SK-N-SH treated with all-trans-retinoic acid at 6 μM for 48 hours (cell line): Measurements from ENCODE around the gene PRKCE.

Experiments used
- ATAC-seq: fragments of 200-7000 bp; cut with Tn5 transposase; 3 replicates; pipeline ENCODE4 v1.9.1; 2020; ENCODE audit warnings: mild to moderate bottlenecking, moderate library complexity
- ARNTL ChIP-seq: fragments of 450-650 bp; formaldehyde crosslinking; IDR thresholded peaks from 2 replicates; pipeline ENCODE4 v1.5.0; 2020; ENCODE audit warnings: low read depth, mild to moderate bottlenecking, moderate library complexity, borderline replicate concordance
- BACH2 ChIP-seq: fragments of 250-450 bp; sonication (Bioruptor Pico); IDR thresholded peaks from 2 replicates; pipeline ENCODE4 v1.9.0; 2021; ENCODE audit warnings: mild to moderate bottlenecking, borderline replicate concordance
- CSDC2 ChIP-seq: fragments of 250-450 bp; sonication (Bioruptor Pico); IDR thresholded peaks from 2 replicates; pipeline ENCODE4 v1.5.0; 2020; ENCODE audit warnings: mild to moderate bottlenecking, moderate library complexity
- ISL1 ChIP-seq: fragments of 250-450 bp; sonication (Bioruptor Pico); IDR thresholded peaks from 2 replicates; pipeline ENCODE4 v2.1.2; 2022; ENCODE audit warnings: mild to moderate bottlenecking, moderate library complexity
- OSR1 ChIP-seq: fragments of 250-450 bp; sonication (Bioruptor Pico); IDR thresholded peaks from 2 replicates; pipeline ENCODE4 v1.8.0; 2022; ENCODE audit warnings: moderate library complexity, mild to moderate bottlenecking, inconsistent platforms
- PPARA ChIP-seq: fragments of 250-450 bp; sonication (Bioruptor Pico); IDR thresholded peaks from 2 replicates; pipeline ENCODE4 v1.5.0; 2020; ENCODE audit warnings: mild to moderate bottlenecking, borderline replicate concordance
- RARB ChIP-seq: fragments of 250-450 bp; sonication (Bioruptor Pico); IDR thresholded peaks from 2 replicates; pipeline ENCODE4 v1.8.0; 2021; ENCODE audit warnings: mild to moderate bottlenecking, moderate library complexity
- TCF4 ChIP-seq: fragments of 250-450 bp; sonication (Bioruptor Pico); IDR thresholded peaks from 2 replicates; pipeline ENCODE4 v1.8.0; 2021; ENCODE audit warnings: mild to moderate bottlenecking, moderate library complexity, borderline replicate concordance
- ZC3H10 ChIP-seq: fragments of 250-450 bp; sonication (Bioruptor Pico); IDR thresholded peaks from 2 replicates; pipeline ENCODE4 v1.5.1; 2021; ENCODE audit warnings: mild to moderate bottlenecking, moderate library complexity
- ZFP3 ChIP-seq: fragments of 250-450 bp; sonication (Bioruptor Pico); IDR thresholded peaks from 2 replicates; pipeline ENCODE4 v1.5.0; 2020; ENCODE audit warnings: mild to moderate bottlenecking, moderate library complexity
- ZNF565 ChIP-seq: fragments of 450-650 bp; formaldehyde crosslinking; conservative IDR thresholded peaks from 2 replicates; pipeline ENCODE4 v1.5.0; 2020; ENCODE audit warnings: low read depth, mild to moderate bottlenecking, moderate library complexity
- ZNF70 ChIP-seq: fragments of 450-650 bp; formaldehyde crosslinking; IDR thresholded peaks from 2 replicates; pipeline ENCODE4 v1.5.0; 2020; ENCODE audit warnings: mild to moderate bottlenecking, moderate library complexity
- ZNF8 ChIP-seq: fragments of 450-650 bp; formaldehyde crosslinking; IDR thresholded peaks from 2 replicates; pipeline ENCODE4 v1.5.0; 2020; ENCODE audit warnings: mild to moderate bottlenecking, moderate library complexity
- TF ChIP-seq, protein P1 (sequence below): fragments of 250-450 bp; sonication (Bioruptor Pico); IDR thresholded peaks from 2 replicates; pipeline ENCODE4 v1.8.0; 2021; ENCODE audit warnings: low read depth, mild to moderate bottlenecking, moderate library complexity, borderline replicate concordance
- TF ChIP-seq, protein P2 (sequence below): fragments of 250-450 bp; sonication (Bioruptor Pico); IDR thresholded peaks from 2 replicates; pipeline ENCODE4 v1.5.1; 2020; ENCODE audit warnings: low read depth, mild to moderate bottlenecking, moderate library complexity
- TF ChIP-seq, protein P3 (sequence below): fragments of 250-450 bp; sonication (Bioruptor Pico); IDR thresholded peaks from 2 replicates; pipeline ENCODE4 v1.8.0; 2020; ENCODE audit warnings: mild to moderate bottlenecking, moderate library complexity, borderline replicate concordance
- TF ChIP-seq, protein P4 (sequence below): fragments of 250-450 bp; sonication (Bioruptor Pico); IDR thresholded peaks from 2 replicates; pipeline ENCODE4 v1.5.1; 2021; ENCODE audit warnings: mild to moderate bottlenecking, moderate library complexity
- TF ChIP-seq, protein P5 (sequence below): fragments of 250-450 bp; sonication (Bioruptor Pico); IDR thresholded peaks from 2 replicates; pipeline ENCODE4 v1.5.0; 2020; ENCODE audit warnings: mild to moderate bottlenecking, moderate library complexity

Gene PRKCE

DNA sequence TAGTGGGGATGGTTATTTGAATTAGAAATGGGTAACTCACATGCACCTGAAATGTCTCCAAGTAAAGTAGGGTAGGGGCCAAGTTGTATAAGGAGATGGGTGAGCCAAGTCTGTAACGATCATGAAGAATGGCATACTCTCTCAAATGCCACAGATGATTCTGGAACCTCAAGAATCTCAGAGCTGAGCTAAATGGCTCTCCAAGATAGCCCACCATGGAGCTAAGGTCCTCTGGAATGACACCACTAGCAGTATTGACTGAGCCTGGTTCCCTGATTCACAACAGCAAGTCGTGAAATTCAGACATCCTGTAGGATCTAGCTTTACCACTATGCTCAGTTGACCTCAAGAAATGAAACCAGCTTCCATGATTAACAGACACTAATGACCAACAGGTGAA is 529.8 kb downstream of the PRKCE start:
- TF ChIP-seq, protein P1, sequence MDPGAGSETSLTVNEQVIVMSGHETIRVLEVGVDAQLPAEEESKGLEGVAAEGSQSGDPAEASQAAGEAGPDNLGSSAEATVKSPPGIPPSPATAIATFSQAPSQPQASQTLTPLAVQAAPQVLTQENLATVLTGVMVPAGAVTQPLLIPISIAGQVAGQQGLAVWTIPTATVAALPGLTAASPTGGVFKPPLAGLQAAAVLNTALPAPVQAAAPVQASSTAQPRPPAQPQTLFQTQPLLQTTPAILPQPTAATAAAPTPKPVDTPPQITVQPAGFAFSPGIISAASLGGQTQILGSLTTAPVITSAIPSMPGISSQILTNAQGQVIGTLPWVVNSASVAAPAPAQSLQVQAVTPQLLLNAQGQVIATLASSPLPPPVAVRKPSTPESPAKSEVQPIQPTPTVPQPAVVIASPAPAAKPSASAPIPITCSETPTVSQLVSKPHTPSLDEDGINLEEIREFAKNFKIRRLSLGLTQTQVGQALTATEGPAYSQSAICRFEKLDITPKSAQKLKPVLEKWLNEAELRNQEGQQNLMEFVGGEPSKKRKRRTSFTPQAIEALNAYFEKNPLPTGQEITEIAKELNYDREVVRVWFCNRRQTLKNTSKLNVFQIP (CRISPR knock-in tag): no peak
- TF ChIP-seq, protein P2, sequence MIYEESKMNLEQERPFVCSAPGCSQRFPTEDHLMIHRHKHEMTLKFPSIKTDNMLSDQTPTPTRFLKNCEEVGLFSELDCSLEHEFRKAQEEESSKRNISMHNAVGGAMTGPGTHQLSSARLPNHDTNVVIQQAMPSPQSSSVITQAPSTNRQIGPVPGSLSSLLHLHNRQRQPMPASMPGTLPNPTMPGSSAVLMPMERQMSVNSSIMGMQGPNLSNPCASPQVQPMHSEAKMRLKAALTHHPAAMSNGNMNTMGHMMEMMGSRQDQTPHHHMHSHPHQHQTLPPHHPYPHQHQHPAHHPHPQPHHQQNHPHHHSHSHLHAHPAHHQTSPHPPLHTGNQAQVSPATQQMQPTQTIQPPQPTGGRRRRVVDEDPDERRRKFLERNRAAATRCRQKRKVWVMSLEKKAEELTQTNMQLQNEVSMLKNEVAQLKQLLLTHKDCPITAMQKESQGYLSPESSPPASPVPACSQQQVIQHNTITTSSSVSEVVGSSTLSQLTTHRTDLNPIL (CRISPR knock-in tag): no peak
- TF ChIP-seq ZNF8 (CRISPR knock-in tag): no peak
- TF ChIP-seq BACH2 (CRISPR knock-in tag): no peak
- TF ChIP-seq TCF4 (CRISPR knock-in tag): no peak
- no peak for TF ChIP-seq ZNF565 (CRISPR knock-in tag)
- TF ChIP-seq, protein P3, sequence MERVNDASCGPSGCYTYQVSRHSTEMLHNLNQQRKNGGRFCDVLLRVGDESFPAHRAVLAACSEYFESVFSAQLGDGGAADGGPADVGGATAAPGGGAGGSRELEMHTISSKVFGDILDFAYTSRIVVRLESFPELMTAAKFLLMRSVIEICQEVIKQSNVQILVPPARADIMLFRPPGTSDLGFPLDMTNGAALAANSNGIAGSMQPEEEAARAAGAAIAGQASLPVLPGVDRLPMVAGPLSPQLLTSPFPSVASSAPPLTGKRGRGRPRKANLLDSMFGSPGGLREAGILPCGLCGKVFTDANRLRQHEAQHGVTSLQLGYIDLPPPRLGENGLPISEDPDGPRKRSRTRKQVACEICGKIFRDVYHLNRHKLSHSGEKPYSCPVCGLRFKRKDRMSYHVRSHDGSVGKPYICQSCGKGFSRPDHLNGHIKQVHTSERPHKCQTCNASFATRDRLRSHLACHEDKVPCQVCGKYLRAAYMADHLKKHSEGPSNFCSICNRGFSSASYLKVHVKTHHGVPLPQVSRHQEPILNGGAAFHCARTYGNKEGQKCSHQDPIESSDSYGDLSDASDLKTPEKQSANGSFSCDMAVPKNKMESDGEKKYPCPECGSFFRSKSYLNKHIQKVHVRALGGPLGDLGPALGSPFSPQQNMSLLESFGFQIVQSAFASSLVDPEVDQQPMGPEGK (CRISPR knock-in tag): no peak
- no peak for TF ChIP-seq ZNF70 (CRISPR knock-in tag)
- TF ChIP-seq ARNTL (CRISPR knock-in tag): no peak
- TF ChIP-seq RARB (CRISPR knock-in tag): no peak
- TF ChIP-seq ISL1: no peak
- no peak for ATAC-seq

DNA sequence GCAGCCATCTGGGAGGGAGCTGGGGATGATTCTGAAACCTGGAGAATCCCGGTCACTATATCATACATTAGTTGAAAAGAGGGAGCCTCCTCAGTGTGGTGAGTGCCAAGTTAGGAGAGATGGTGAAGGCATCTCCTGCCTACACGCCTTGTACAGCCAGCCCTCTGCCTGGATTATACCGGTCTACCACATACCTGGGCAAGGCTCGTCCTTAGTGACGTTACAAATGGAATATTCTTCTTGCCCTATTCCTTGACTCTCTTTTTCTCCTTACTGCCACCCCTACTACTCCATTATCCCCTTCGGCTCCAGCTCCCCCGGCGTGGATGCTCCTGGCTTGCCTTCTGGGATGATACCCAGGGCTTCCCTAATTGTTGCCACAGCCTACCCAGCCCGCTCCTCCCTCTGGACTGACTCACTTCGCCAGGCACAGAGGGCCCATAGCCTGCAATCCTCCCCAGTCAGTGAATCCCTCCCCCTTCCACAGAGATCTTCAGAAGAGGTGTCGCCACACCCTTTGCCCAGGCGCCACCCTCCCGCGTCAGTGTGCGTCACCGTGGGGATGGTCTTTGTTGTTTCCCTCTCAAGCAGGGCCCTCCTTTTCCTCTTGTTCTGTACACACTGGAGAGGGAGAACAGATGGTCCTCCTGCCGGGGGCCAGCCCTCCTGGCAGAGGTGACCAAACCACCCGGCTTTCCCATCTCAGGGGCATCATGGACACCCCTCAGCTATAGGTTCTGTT is 530.5 kb downstream of the PRKCE start:
- TF ChIP-seq ZC3H10 (CRISPR knock-in tag): no peak
- no peak for ATAC-seq

DNA sequence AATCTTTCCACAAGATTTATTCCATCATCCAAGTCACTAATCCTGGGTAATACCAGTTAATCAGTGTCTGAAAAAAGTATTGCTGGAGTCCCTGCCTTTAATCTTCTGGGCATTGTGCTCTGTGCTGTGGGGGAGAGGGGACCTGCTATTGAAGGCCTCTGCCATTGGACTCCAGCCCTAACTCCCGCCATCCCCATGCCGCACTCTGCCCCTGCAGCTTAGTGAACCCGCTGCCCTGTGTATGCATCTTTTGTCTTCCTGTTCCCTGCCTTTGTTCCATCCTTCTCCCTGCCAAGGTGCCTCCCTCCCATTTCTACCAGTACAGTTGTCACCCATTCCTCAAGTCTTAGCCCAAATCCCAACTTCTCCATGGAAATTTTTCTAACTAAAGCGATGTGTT is 532.0 kb downstream of the PRKCE start:
- no peak for ATAC-seq
- TF ChIP-seq, protein P3 (CRISPR knock-in tag): no peak
- TF ChIP-seq, protein P4, sequence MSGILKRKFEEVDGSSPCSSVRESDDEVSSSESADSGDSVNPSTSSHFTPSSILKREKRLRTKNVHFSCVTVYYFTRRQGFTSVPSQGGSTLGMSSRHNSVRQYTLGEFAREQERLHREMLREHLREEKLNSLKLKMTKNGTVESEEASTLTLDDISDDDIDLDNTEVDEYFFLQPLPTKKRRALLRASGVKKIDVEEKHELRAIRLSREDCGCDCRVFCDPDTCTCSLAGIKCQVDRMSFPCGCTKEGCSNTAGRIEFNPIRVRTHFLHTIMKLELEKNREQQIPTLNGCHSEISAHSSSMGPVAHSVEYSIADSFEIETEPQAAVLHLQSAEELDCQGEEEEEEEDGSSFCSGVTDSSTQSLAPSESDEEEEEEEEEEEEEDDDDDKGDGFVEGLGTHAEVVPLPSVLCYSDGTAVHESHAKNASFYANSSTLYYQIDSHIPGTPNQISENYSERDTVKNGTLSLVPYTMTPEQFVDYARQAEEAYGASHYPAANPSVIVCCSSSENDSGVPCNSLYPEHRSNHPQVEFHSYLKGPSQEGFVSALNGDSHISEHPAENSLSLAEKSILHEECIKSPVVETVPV: no peak
- TF ChIP-seq, protein P5, sequence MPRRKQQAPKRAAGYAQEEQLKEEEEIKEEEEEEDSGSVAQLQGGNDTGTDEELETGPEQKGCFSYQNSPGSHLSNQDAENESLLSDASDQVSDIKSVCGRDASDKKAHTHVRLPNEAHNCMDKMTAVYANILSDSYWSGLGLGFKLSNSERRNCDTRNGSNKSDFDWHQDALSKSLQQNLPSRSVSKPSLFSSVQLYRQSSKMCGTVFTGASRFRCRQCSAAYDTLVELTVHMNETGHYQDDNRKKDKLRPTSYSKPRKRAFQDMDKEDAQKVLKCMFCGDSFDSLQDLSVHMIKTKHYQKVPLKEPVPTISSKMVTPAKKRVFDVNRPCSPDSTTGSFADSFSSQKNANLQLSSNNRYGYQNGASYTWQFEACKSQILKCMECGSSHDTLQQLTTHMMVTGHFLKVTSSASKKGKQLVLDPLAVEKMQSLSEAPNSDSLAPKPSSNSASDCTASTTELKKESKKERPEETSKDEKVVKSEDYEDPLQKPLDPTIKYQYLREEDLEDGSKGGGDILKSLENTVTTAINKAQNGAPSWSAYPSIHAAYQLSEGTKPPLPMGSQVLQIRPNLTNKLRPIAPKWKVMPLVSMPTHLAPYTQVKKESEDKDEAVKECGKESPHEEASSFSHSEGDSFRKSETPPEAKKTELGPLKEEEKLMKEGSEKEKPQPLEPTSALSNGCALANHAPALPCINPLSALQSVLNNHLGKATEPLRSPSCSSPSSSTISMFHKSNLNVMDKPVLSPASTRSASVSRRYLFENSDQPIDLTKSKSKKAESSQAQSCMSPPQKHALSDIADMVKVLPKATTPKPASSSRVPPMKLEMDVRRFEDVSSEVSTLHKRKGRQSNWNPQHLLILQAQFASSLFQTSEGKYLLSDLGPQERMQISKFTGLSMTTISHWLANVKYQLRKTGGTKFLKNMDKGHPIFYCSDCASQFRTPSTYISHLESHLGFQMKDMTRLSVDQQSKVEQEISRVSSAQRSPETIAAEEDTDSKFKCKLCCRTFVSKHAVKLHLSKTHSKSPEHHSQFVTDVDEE: no peak
- TF ChIP-seq BACH2 (CRISPR knock-in tag) (no peak), ZFP3 (CRISPR knock-in tag) (no peak), RARB (CRISPR knock-in tag) (no peak), PPARA (CRISPR knock-in tag) (no peak), ZC3H10 (CRISPR knock-in tag) (no peak), OSR1 (CRISPR knock-in tag) (no peak), CSDC2 (CRISPR knock-in tag) (no peak), ARNTL (CRISPR knock-in tag) (no peak)
- TF ChIP-seq, all 23 proteins: peak for 0
